ENCODE data around the gene PRKG2. TPM values are rescaled to one million over a fixed set of nuclear protein-coding genes. Genes with fewer than 3 reads are reported as not detected.

PRKG2 gene
- total and polyA plus RNA-seq, 2 donors (not counting 3 experiments of a cell fraction or from before 2014, with no cell fraction given), result not detected

GRCh38 chr4:81207828-81208227, 7.2 kb downstream of the PRKG2 start:
- Histone ChIP-seq H3K27me3 (ENCODE audit: control insufficient read depth in 2 of 2, insufficient read depth in 2 of 2, low read length in 2 of 2) (no peaks in the 10 kb centered on the region), H3K27ac (ENCODE audit: insufficient read depth, low read depth, low read length) (no peak overlapping the region), H3K9me1 (replicated peaks; ENCODE audit: control insufficient read depth, extremely low read depth, insufficient read depth, low read length) (no peaks in the 10 kb centered on the region), H3K79me2 (ENCODE audit: control insufficient read depth, insufficient read depth, low read length) (no peaks in the 10 kb centered on the region), H3K4me1 (ENCODE audit: control insufficient read depth, extremely low read depth, insufficient read depth, low read length) (no peaks in the 10 kb centered on the region), H3K4me3 (replicated peaks in 1 of 3; ENCODE audit: insufficient read depth in 1 of 3, low read depth in 1 of 3, low read length in 3 of 3) (no peak overlapping the region), H3K4me2 (ENCODE audit: insufficient read depth, low read length) (no peak overlapping the region), H3K9me3 (replicated peaks; ENCODE audit: control insufficient read depth, insufficient read depth, low read length) (no peaks in the 10 kb centered on the region), H3K9ac (replicated peaks; ENCODE audit: extremely low read depth, insufficient read depth, low read length) (no peak overlapping the region), H4K20me1 (replicated peaks; ENCODE audit: control insufficient read depth, extremely low read depth, insufficient read depth, low read length) (no peaks in the 10 kb centered on the region), H2AFZ (ENCODE audit: low read depth, low read length) (no peak overlapping the region), H3K36me3 (ENCODE audit: control insufficient read depth in 2 of 2, extremely low read depth in 1 of 2, insufficient read depth in 2 of 2, low read length in 2 of 2) (no peaks in the 10 kb centered on the region)
- dilution Hi-C loops (cut with MboI; ENCODE audit: extremely low pct_ligation_motif_present, low sequenced_read_pairs), result no loop called here
- TF ChIP-seq FOS (IDR thresholded peaks at IDR 0.05; ENCODE audit: borderline replicate concordance, insufficient read depth, low read length), result no peak
- intact Hi-C loops (cut with micrococcal nuclease), result no loop called here
- BruUV-seq (replicated peaks), result no TSS peak
- ChIA-PET CTCF (no interaction called here), POLR2A (no interaction called here)
- DNase-seq (ENCODE audit: low read depth, low spot score) (no peak), FAIRE-seq (no peak)

GRCh38 chr4:81205302-81205701, 9.7 kb downstream of the PRKG2 start:
- no peak overlapping the region for H2AFZ ChIP-seq (ENCODE audit: low read depth, low read length)
- ChIA-PET POLR2A (no interaction called here), CTCF (interaction anchor here (0.6 kb wide), 1 partner anchor 24 kb away, joined by 3 read pairs; no protein-coding TSS in a partner anchor)
- DNase-seq (ENCODE audit: low read depth, low spot score), result no peak
- H3K36me3 ChIP-seq (ENCODE audit: control insufficient read depth in 2 of 2, extremely low read depth in 1 of 2, insufficient read depth in 2 of 2, low read length in 2 of 2), result no peaks in the 10 kb centered on the region
- H3K79me2 ChIP-seq (ENCODE audit: control insufficient read depth, insufficient read depth, low read length), result no peaks in the 10 kb centered on the region
- H3K4me3 ChIP-seq (replicated peaks in 1 of 3; ENCODE audit: insufficient read depth in 1 of 3, low read depth in 1 of 3, low read length in 3 of 3), result no peak overlapping the region
- H3K27ac ChIP-seq (ENCODE audit: insufficient read depth, low read depth, low read length), result no peak overlapping the region
- H3K4me2 ChIP-seq (ENCODE audit: insufficient read depth, low read length), result no peak overlapping the region
- no peaks in the 10 kb centered on the region for H3K9me1 ChIP-seq (replicated peaks; ENCODE audit: control insufficient read depth, extremely low read depth, insufficient read depth, low read length)
- H3K9me3 ChIP-seq (replicated peaks; ENCODE audit: control insufficient read depth, insufficient read depth, low read length), result no peaks in the 10 kb centered on the region
- H3K9ac ChIP-seq (replicated peaks; ENCODE audit: extremely low read depth, insufficient read depth, low read length), result no peak overlapping the region
- intact Hi-C loops (cut with micrococcal nuclease), result no loop called here
- BruUV-seq (replicated peaks), result no TSS peak
- no peaks in the 10 kb centered on the region for H3K27me3 ChIP-seq (ENCODE audit: control insufficient read depth in 2 of 2, insufficient read depth in 2 of 2, low read length in 2 of 2)
- no peaks in the 10 kb centered on the region for H3K4me1 ChIP-seq (ENCODE audit: control insufficient read depth, extremely low read depth, insufficient read depth, low read length)
- H4K20me1 ChIP-seq (replicated peaks; ENCODE audit: control insufficient read depth, extremely low read depth, insufficient read depth, low read length), result no peaks in the 10 kb centered on the region
- TF ChIP-seq POLR2A (IDR thresholded peaks at IDR 0.05; ENCODE audit: low read depth, low read length) (no peak), POLR2AphosphoS5 (IDR thresholded peaks at IDR 0.05; ENCODE audit: insufficient read depth, low read depth, low read length) (no peak), EZH2 (IDR thresholded peaks at IDR 0.05; ENCODE audit: borderline replicate concordance, low read depth, low read length, severe bottlenecking) (no peak), JUN (IDR thresholded peaks at IDR 0.05; ENCODE audit: borderline replicate concordance, insufficient read depth, insufficient read length, low read depth) (no peak), CTCF (IDR thresholded peaks at IDR 0.05; ENCODE audit: extremely low read depth in 1 of 2, insufficient read depth in 1 of 2, low read depth in 1 of 2, low read length in 2 of 2) (no peak), FOS (IDR thresholded peaks at IDR 0.05; ENCODE audit: borderline replicate concordance, insufficient read depth, low read length) (no peak), MYC (IDR thresholded peaks at IDR 0.05; ENCODE audit: low read depth, low read length) (no peak), GATA2 (IDR thresholded peaks at IDR 0.05; ENCODE audit: insufficient read depth, insufficient read length, low read depth, low read length) (no peak), MAX (IDR thresholded peaks at IDR 0.05; ENCODE audit: insufficient read depth, insufficient read length) (no peak)
- dilution Hi-C loops (cut with MboI; ENCODE audit: extremely low pct_ligation_motif_present, low sequenced_read_pairs), result no loop called here
- no peak for FAIRE-seq

Measured in endothelial cell of umbilical vein (primary cell).